Activated CD4-positive, alpha-beta memory T cell treated with anti-CD3 and anti-CD28 coated beads, Interleukin-2, amount 10 ng/mL, durations not matched to agents 7 days and 5 days (primary cell): ENCODE measurements around the gene RELL1. TPM values are rescaled to one million over a fixed set of nuclear protein-coding genes. Genes with fewer than 3 reads are reported as not detected.

Source experiments
- CTCF ChIA-PET: fragments of 350-600 bp; sonication (Branson Sonifier 250); formaldehyde crosslinking; loops from one replicate; lab custom pipeline; 2021; ENCODE audit warnings: antibody characterized with exemption, inconsistent platforms; lab: Charles Lee
- POLR2A ChIA-PET: fragments of 350-600 bp; sonication (Branson Sonifier 250); formaldehyde crosslinking; loops from one replicate; lab custom pipeline; 2021; ENCODE audit warnings: antibody characterized with exemption; lab: Charles Lee
- DNase-seq: peaks from one replicate; pipeline ENCODE4 v3.0.0-alpha.2; 2020
- H3K27ac Mint-ChIP-seq: one replicate; pipeline ENCODE4 v1.8.0; 2021; ENCODE audit warnings: mild to moderate bottlenecking, mixed read lengths
- H3K27me3 Mint-ChIP-seq: one replicate; pipeline ENCODE4 v1.8.0; 2021; ENCODE audit warnings: mixed read lengths
- H3K36me3 Mint-ChIP-seq: one replicate; pipeline ENCODE4 v1.8.0; 2021; ENCODE audit warnings: low read depth, mixed read lengths
- H3K4me1 Mint-ChIP-seq: one replicate; pipeline ENCODE4 v1.8.0; 2021; ENCODE audit warnings: mixed read lengths
- H3K4me3 Mint-ChIP-seq: one replicate; pipeline ENCODE4 v1.8.0; 2021; ENCODE audit warnings: mild to moderate bottlenecking, mixed read lengths
- H3K9me3 Mint-ChIP-seq: one replicate; pipeline ENCODE4 v1.8.0; 2021; ENCODE audit warnings: mixed read lengths
- total RNA-seq, 2 experiments: library from RNA; stranded (reverse); gene quantifications; one replicate each; pipeline ENCODE4 v1.2.3, GENCODE V29; 2021

RELL1 gene
- total RNA-seq, 2 experiments from 2014 or later, result 40.9 to 44.9 TPM

GRCh38 chr4:37641352-37641751 lies 44.8 kb downstream of the RELL1 start:
- H3K4me1 Mint-ChIP-seq, result peaks cover 1% of the 10 kb centered on the region
- no peaks in the 10 kb centered on the region for H3K27me3 Mint-ChIP-seq
- CTCF ChIA-PET, result no interaction called here
- POLR2A ChIA-PET, result no interaction called here
- no peak overlapping the region for H3K27ac Mint-ChIP-seq
- H3K36me3 Mint-ChIP-seq, result peaks cover 38% of the 10 kb centered on the region
- no peaks in the 10 kb centered on the region for H3K9me3 Mint-ChIP-seq
- no peak for DNase-seq
- H3K4me3 Mint-ChIP-seq, result no peak overlapping the region

- no peaks in the 10 kb centered on the region for H3K27me3 Mint-ChIP-seq
- no peak overlapping the region for H3K27ac Mint-ChIP-seq
- ChIA-PET POLR2A (no interaction called here), CTCF (no interaction called here)
- H3K4me3 Mint-ChIP-seq, result no peak overlapping the region
- H3K36me3 Mint-ChIP-seq, result peaks cover 36% of the 10 kb centered on the region
- H3K9me3 Mint-ChIP-seq, result no peaks in the 10 kb centered on the region
- no peak for DNase-seq
- H3K4me1 Mint-ChIP-seq, result peaks cover 1% of the 10 kb centered on the region
Observed at GRCh38 chr4:37639551-37640285, 46.5 kb downstream of the RELL1 start.

- POLR2A ChIA-PET, result no interaction called here
- no peaks in the 10 kb centered on the region for H3K9me3 Mint-ChIP-seq
- H3K27me3 Mint-ChIP-seq, result no peaks in the 10 kb centered on the region
- peaks cover 1% of the 10 kb centered on the region for H3K4me1 Mint-ChIP-seq
- peaks cover 67% of the 10 kb centered on the region for H3K36me3 Mint-ChIP-seq
- DNase-seq, result no peak
- H3K27ac Mint-ChIP-seq, result no peak overlapping the region
- H3K4me3 Mint-ChIP-seq, result no peak overlapping the region
- CTCF ChIA-PET, result interaction anchor here (0.5 kb wide), 1 partner anchor 66 kb away, joined by 3 read pairs; no protein-coding TSS in a partner anchor
Observed at GRCh38 chr4:37635155-37635554, 51.0 kb downstream of the RELL1 start.

GRCh38 chr4:37634180-37634579 lies 52.0 kb downstream of the RELL1 start:
- Mint-ChIP-seq H3K27me3 (no peaks in the 10 kb centered on the region), H3K36me3 (peaks cover 71% of the 10 kb centered on the region), H3K4me1 (no peaks in the 10 kb centered on the region), H3K4me3 (no peak overlapping the region), H3K9me3 (no peaks in the 10 kb centered on the region), H3K27ac (no peak overlapping the region)
- CTCF ChIA-PET, result no interaction called here
- DNase-seq, result no peak
- POLR2A ChIA-PET, result no interaction called here

GRCh38 chr4:37632836-37633235 lies 53.3 kb downstream of the RELL1 start:
- no peak overlapping the region for H3K4me3 Mint-ChIP-seq
- no peaks in the 10 kb centered on the region for H3K4me1 Mint-ChIP-seq
- no peaks in the 10 kb centered on the region for H3K27me3 Mint-ChIP-seq
- peaks cover 77% of the 10 kb centered on the region for H3K36me3 Mint-ChIP-seq
- no peaks in the 10 kb centered on the region for H3K9me3 Mint-ChIP-seq
- no peak for DNase-seq
- H3K27ac Mint-ChIP-seq, result no peak overlapping the region
- CTCF ChIA-PET, result interaction anchor here (1.4 kb wide), 1 partner anchor 30 kb away, joined by 4 read pairs; no protein-coding TSS in a partner anchor
- POLR2A ChIA-PET, result no interaction called here

GRCh38 chr4:37631551-37631950 lies 54.6 kb downstream of the RELL1 start:
- CTCF ChIA-PET, result interaction anchor here (0.5 to 1.4 kb wide), 2 partner anchors 29 to 279 kb away, joined by 3 to 4 read pairs; no protein-coding TSS in a partner anchor

GRCh38 chr4:37629713-37630112 lies 56.5 kb downstream of the RELL1 start:
- H3K27ac Mint-ChIP-seq, result no peak overlapping the region
- H3K9me3 Mint-ChIP-seq, result no peaks in the 10 kb centered on the region
- peaks cover 71% of the 10 kb centered on the region for H3K36me3 Mint-ChIP-seq
- ChIA-PET POLR2A (no interaction called here), CTCF (no interaction called here)
- no peaks in the 10 kb centered on the region for H3K27me3 Mint-ChIP-seq
- no peak overlapping the region for H3K4me3 Mint-ChIP-seq
- no peaks in the 10 kb centered on the region for H3K4me1 Mint-ChIP-seq
- DNase-seq, result no peak

More at GRCh38 chr4:37631551-37631950, 54.6 kb downstream of the RELL1 start:
- no peak overlapping the region for H3K4me3 Mint-ChIP-seq
- no peaks in the 10 kb centered on the region for H3K27me3 Mint-ChIP-seq
- no peak for DNase-seq
- H3K9me3 Mint-ChIP-seq, result no peaks in the 10 kb centered on the region
- POLR2A ChIA-PET, result no interaction called here
- H3K4me1 Mint-ChIP-seq, result no peaks in the 10 kb centered on the region
- H3K36me3 Mint-ChIP-seq, result peaks cover 71% of the 10 kb centered on the region
- no peak overlapping the region for H3K27ac Mint-ChIP-seq

GRCh38 chr4:37628977-37629609 lies 57.1 kb downstream of the RELL1 start:
- Mint-ChIP-seq H3K27ac (no peak overlapping the region), H3K4me3 (no peak overlapping the region), H3K4me1 (no peaks in the 10 kb centered on the region), H3K9me3 (no peaks in the 10 kb centered on the region), H3K36me3 (peaks cover 69% of the 10 kb centered on the region), H3K27me3 (no peaks in the 10 kb centered on the region)
- CTCF ChIA-PET, result interaction anchor here (0.6 kb wide), 1 partner anchor 27 kb away, joined by 3 read pairs; no protein-coding TSS in a partner anchor
- POLR2A ChIA-PET, result no interaction called here
- no peak for DNase-seq

- Mint-ChIP-seq H3K4me3 (no peak overlapping the region), H3K27ac (no peak overlapping the region), H3K4me1 (no peaks in the 10 kb centered on the region), H3K9me3 (no peaks in the 10 kb centered on the region), H3K27me3 (no peaks in the 10 kb centered on the region), H3K36me3 (peaks cover 70% of the 10 kb centered on the region)
- no peak for DNase-seq
- ChIA-PET CTCF (no interaction called here), POLR2A (no interaction called here)
Observed at GRCh38 chr4:37627263-37627662, 58.9 kb downstream of the RELL1 start.

- DNase-seq, result no peak
Observed at GRCh38 chr4:37625499-37625898, 60.7 kb downstream of the RELL1 start.

GRCh38 chr4:37623940-37624339 lies 62.2 kb downstream of the RELL1 start:
- CTCF ChIA-PET, result interaction anchor here (1.2 kb wide), 1 partner anchor 21 kb away, joined by 5 read pairs; no protein-coding TSS in a partner anchor

More at GRCh38 chr4:37625499-37625898, 60.7 kb downstream of the RELL1 start:
- ChIA-PET CTCF (no interaction called here), POLR2A (no interaction called here)
- Mint-ChIP-seq H3K9me3 (no peaks in the 10 kb centered on the region), H3K27me3 (no peaks in the 10 kb centered on the region), H3K4me3 (no peak overlapping the region), H3K4me1 (no peaks in the 10 kb centered on the region), H3K36me3 (peaks cover 69% of the 10 kb centered on the region), H3K27ac (no peak overlapping the region)

GRCh38 chr4:37623125-37623524 lies 63.1 kb downstream of the RELL1 start:
- Mint-ChIP-seq H3K4me3 (no peak overlapping the region), H3K4me1 (no peaks in the 10 kb centered on the region), H3K27me3 (no peaks in the 10 kb centered on the region), H3K9me3 (no peaks in the 10 kb centered on the region), H3K27ac (no peak overlapping the region), H3K36me3 (peaks cover 51% of the 10 kb centered on the region)
- ChIA-PET CTCF (interaction anchor here (1.2 kb wide), 2 partner anchors 20 to 24 kb away, joined by 4 to 5 read pairs; no protein-coding TSS in a partner anchor), POLR2A (no interaction called here)
- no peak for DNase-seq

More at GRCh38 chr4:37623940-37624339, 62.2 kb downstream of the RELL1 start:
- POLR2A ChIA-PET, result no interaction called here
- Mint-ChIP-seq H3K4me1 (no peaks in the 10 kb centered on the region), H3K27me3 (no peaks in the 10 kb centered on the region), H3K4me3 (no peak overlapping the region), H3K9me3 (no peaks in the 10 kb centered on the region), H3K27ac (no peak overlapping the region), H3K36me3 (peaks cover 57% of the 10 kb centered on the region)
- DNase-seq, result no peak

- DNase-seq, result no peak
- H3K27ac Mint-ChIP-seq, result no peak overlapping the region
- H3K4me1 Mint-ChIP-seq, result no peaks in the 10 kb centered on the region
- CTCF ChIA-PET, result interaction anchor here (0.6 kb wide), 1 partner anchor 18 kb away, joined by 3 read pairs; no protein-coding TSS in a partner anchor
- no peaks in the 10 kb centered on the region for H3K27me3 Mint-ChIP-seq
- peaks cover 37% of the 10 kb centered on the region for H3K36me3 Mint-ChIP-seq
- no peak overlapping the region for H3K4me3 Mint-ChIP-seq
- no peaks in the 10 kb centered on the region for H3K9me3 Mint-ChIP-seq
- POLR2A ChIA-PET, result no interaction called here
Observed at GRCh38 chr4:37620176-37620575, 66.0 kb downstream of the RELL1 start.
